ENCODE measurements around the gene PPFIBP1.

The PPFIBP1 gene

DNA sequence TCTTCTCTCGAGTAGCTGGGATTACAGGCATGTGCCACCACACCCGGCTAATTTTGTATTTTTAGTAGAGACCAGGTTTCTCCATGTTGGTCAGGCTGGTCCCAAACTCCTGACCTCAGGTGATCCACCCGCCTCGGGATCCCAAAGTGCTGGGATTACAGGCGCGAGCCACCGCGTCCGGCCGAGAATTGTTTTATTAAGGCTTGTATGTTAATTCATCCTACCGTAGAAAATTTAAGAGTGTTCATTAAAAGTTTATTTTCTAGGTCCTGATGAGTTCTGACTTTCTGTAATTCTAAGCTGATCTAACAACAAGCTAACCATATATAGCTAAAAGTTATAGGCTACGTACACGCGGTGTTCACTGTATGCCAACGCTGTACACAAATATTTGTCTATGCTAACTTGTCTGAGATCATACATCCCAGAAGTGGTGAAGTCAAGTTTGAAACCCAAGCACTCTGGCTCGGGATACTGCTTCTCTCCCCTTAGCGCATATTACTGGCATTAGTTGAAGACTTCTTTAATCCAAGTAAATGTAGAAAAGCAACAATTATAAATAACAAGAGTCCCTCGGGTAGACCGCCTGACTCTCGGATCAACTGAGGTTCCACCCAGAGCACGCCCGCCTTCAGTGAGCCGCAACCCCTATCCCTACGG is 186.1 kb downstream of the PPFIBP1 start:
- peak overlapping the region; percentile 61 for H4K91ac ChIP-seq (ENCODE audit: low read depth, low read length)
- no peak overlapping the region for H3K9ac ChIP-seq (ENCODE audit: low read length)
- peak overlapping the region; percentile 35 for H4K12ac ChIP-seq (ENCODE audit: low read depth, low read length)
- H2BK120ac ChIP-seq (ENCODE audit: insufficient read depth, low read length, poor library complexity), result no peak overlapping the region
- H3K4me2 ChIP-seq (ENCODE audit: low read length), result peak overlapping the region; percentile 87
- H3K4me1 ChIP-seq (ENCODE audit: control insufficient read depth in 1 of 2, insufficient read depth in 2 of 2, low read length in 2 of 2), result no peaks in the 10 kb centered on the region
- H3K79me1 ChIP-seq (ENCODE audit: low read length), result peaks cover 10% of the 10 kb centered on the region
- H3K4me3 ChIP-seq (ENCODE audit: low read depth, low read length), result peak overlapping the region; percentile 68
- no peaks in the 10 kb centered on the region for H3K9me3 ChIP-seq (ENCODE audit: insufficient read depth, low read depth, low read length)
- no CpG with 5 or more reads among the region's 24 CpGs for WGBS (ENCODE audit: extremely low coverage, insufficient coverage, insufficient read length)
- peaks cover 1 to 4% of the 10 kb centered on the region in 2 experiments for H3K36me3 ChIP-seq (ENCODE audit: control insufficient read depth in 1 of 2, insufficient read depth in 2 of 2, low read length in 2 of 2)
- no peak overlapping the region for H2BK5ac ChIP-seq (ENCODE audit: low read depth, low read length, poor library complexity)
- H3K27ac ChIP-seq (ENCODE audit: low read depth, low read length), result no peak overlapping the region
- H3K14ac ChIP-seq (ENCODE audit: low read length), result no peak overlapping the region
- peaks cover 13% of the 10 kb centered on the region for H3K79me2 ChIP-seq (ENCODE audit: control insufficient read depth, insufficient read depth, low read length, poor library complexity)
- peak; percentile 14 to 54 for DNase-seq
- H3K18ac ChIP-seq (ENCODE audit: low read length), result no peak overlapping the region
- H4K8ac ChIP-seq (ENCODE audit: low read depth, low read length), result peak overlapping the region; percentile 89
- H2BK12ac ChIP-seq (ENCODE audit: low read length), result no peak overlapping the region
- H2AK5ac ChIP-seq (ENCODE audit: low read length), result no peak overlapping the region
- H3K23ac ChIP-seq (ENCODE audit: low read length), result no peak overlapping the region
- no peaks in the 10 kb centered on the region for H3K27me3 ChIP-seq (ENCODE audit: insufficient read depth, low read length)
- H2AFZ ChIP-seq (ENCODE audit: insufficient read depth, low read length, poor library complexity), result peak overlapping the region; percentile 75
- peak overlapping the region; percentile 18 for H3K4ac ChIP-seq (ENCODE audit: low read depth, low read length)

DNA sequence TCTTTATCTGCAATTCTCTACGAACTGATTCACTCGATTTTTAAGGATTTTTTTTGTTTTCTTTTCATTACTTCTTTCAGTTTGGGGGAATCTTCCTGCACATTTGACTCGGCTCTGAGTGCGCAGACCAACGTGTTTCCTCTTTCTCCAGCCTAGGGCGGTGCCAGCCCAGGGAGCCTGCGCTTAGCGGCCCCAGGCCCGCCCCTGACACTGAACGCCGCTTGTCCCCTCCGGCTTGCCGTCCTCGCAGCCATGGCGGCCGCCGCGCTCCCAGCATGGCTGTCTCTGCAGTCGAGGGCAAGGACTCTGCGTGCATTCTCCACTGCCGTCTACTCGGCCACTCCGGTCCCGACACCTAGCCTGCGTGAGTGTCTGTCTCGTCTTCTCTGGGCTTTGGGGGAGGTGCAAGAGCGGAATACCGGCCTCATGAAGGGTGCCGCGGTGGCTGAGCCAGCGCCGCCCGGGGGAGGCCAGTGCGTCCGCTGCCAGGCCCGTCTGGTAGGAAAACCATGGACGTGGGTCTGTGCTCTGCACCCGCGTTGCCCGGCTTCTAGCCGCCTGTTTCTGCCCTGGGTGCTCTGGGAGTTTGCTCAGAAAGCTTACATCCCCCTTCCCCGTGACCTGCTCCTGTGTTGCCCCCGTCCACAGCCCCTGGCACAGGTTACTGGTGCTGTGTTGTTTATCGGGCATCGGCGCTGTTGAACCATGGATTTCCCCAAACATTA is 186.7 kb downstream of the PPFIBP1 start, which contains the start of gene MRPS35:
MRPS35 (plus strand) TSS at position 241 of the 725 bp plus-strand sequence; CDS start at position 253, 12 bp downstream.
- Histone ChIP-seq H3K36me3 (ENCODE audit: control insufficient read depth in 1 of 2, insufficient read depth in 2 of 2, low read length in 2 of 2) (peaks cover 1 to 6% of the 10 kb centered on the region in 2 experiments), H3K27ac (ENCODE audit: low read depth, low read length) (peak within 1 kb of the TSS; percentile 66), H2BK12ac (ENCODE audit: low read length) (no peak within 1 kb of the TSS), H2BK120ac (ENCODE audit: insufficient read depth, low read length, poor library complexity) (peak within 1 kb of the TSS; percentile 80), H3K14ac (ENCODE audit: low read length) (peak within 1 kb of the TSS; percentile 98), H4K8ac (ENCODE audit: low read depth, low read length) (peak within 1 kb of the TSS; percentile 99), H3K79me2 (ENCODE audit: control insufficient read depth, insufficient read depth, low read length, poor library complexity) (peaks cover 13% of the 10 kb centered on the region), H4K91ac (ENCODE audit: low read depth, low read length) (peak within 1 kb of the TSS; percentile 94), H3K27me3 (ENCODE audit: insufficient read depth, low read length) (no peaks in the 10 kb centered on the region), H3K79me1 (ENCODE audit: low read length) (peaks cover 10% of the 10 kb centered on the region), H3K9me3 (ENCODE audit: insufficient read depth, low read depth, low read length) (no peaks in the 10 kb centered on the region), H3K4ac (ENCODE audit: low read depth, low read length) (peak within 1 kb of the TSS; percentile 93), H3K23ac (ENCODE audit: low read length) (peak within 1 kb of the TSS; percentile 96), H3K18ac (ENCODE audit: low read length) (peak within 1 kb of the TSS; percentile 98), H4K12ac (ENCODE audit: low read depth, low read length) (peak within 1 kb of the TSS; percentile 88), H3K4me3 (ENCODE audit: low read depth, low read length) (peak within 1 kb of the TSS; percentile 98), H3K9ac (ENCODE audit: low read length) (peak within 1 kb of the TSS; percentile 98), H3K4me1 (ENCODE audit: control insufficient read depth in 1 of 2, insufficient read depth in 2 of 2, low read length in 2 of 2) (no peaks in the 10 kb centered on the region), H3K4me2 (ENCODE audit: low read length) (peak within 1 kb of the TSS; percentile 87), H2AK5ac (ENCODE audit: low read length) (peak within 1 kb of the TSS; percentile 9), H2AFZ (ENCODE audit: insufficient read depth, low read length, poor library complexity) (peak within 1 kb of the TSS; percentile 98), H2BK5ac (ENCODE audit: low read depth, low read length, poor library complexity) (peak within 1 kb of the TSS; percentile 76)
- WGBS (ENCODE audit: extremely low coverage, insufficient coverage, insufficient read length), result no CpG with 5 or more reads among the region's 46 CpGs
- peak; percentile 86 to 91 for DNase-seq

DNA sequence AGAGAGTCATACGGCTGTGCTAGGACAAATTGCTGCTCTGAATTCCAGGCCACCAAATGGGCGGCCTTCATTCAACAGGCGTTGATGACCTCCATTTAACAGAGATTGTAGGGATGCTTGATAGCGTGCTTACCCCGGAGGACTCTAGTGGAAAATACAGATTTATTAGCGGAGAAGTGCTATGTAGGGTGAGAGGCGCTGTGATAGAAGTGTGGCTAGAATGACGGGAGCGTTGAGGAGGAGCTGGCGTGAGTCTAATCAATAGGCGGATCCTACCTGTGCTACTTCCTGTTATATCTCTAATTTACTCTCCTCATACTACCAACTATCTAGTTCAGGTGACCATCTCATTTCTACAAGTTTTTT is 187.3 kb downstream of the PPFIBP1 start:
- peak overlapping the region; percentile 87 for H3K4me2 ChIP-seq (ENCODE audit: low read length)
- no peaks in the 10 kb centered on the region for H3K4me1 ChIP-seq (ENCODE audit: control insufficient read depth in 1 of 2, insufficient read depth in 2 of 2, low read length in 2 of 2)
- H2BK5ac ChIP-seq (ENCODE audit: low read depth, low read length, poor library complexity), result no peak overlapping the region
- H3K9ac ChIP-seq (ENCODE audit: low read length), result peak overlapping the region; percentile 98
- H2BK12ac ChIP-seq (ENCODE audit: low read length), result no peak overlapping the region
- peaks cover 13% of the 10 kb centered on the region for H3K79me2 ChIP-seq (ENCODE audit: control insufficient read depth, insufficient read depth, low read length, poor library complexity)
- H4K91ac ChIP-seq (ENCODE audit: low read depth, low read length), result peak overlapping the region; percentile 94
- no CpG with 5 or more reads among the region's 11 CpGs for WGBS (ENCODE audit: extremely low coverage, insufficient coverage, insufficient read length)
- no peaks in the 10 kb centered on the region for H3K9me3 ChIP-seq (ENCODE audit: insufficient read depth, low read depth, low read length)
- peak overlapping the region; percentile 98 for H3K14ac ChIP-seq (ENCODE audit: low read length)
- peak in 1 of 2 donors; percentile 33 for DNase-seq
- peak overlapping the region; percentile 9 for H2AK5ac ChIP-seq (ENCODE audit: low read length)
- H3K23ac ChIP-seq (ENCODE audit: low read length), result no peak overlapping the region
- H3K4ac ChIP-seq (ENCODE audit: low read depth, low read length), result peak overlapping the region; percentile 93
- H3K79me1 ChIP-seq (ENCODE audit: low read length), result peaks cover 10% of the 10 kb centered on the region
- peak overlapping the region; percentile 80 for H2BK120ac ChIP-seq (ENCODE audit: insufficient read depth, low read length, poor library complexity)
- H3K4me3 ChIP-seq (ENCODE audit: low read depth, low read length), result peak overlapping the region; percentile 98
- H3K27me3 ChIP-seq (ENCODE audit: insufficient read depth, low read length), result no peaks in the 10 kb centered on the region
- H4K8ac ChIP-seq (ENCODE audit: low read depth, low read length), result peak overlapping the region; percentile 99
- H4K12ac ChIP-seq (ENCODE audit: low read depth, low read length), result peak overlapping the region; percentile 88
- peaks cover 4 to 6% of the 10 kb centered on the region in 2 experiments for H3K36me3 ChIP-seq (ENCODE audit: control insufficient read depth in 1 of 2, insufficient read depth in 2 of 2, low read length in 2 of 2)
- no peak overlapping the region for H3K27ac ChIP-seq (ENCODE audit: low read depth, low read length)
- H3K18ac ChIP-seq (ENCODE audit: low read length), result peak overlapping the region; percentile 98
- H2AFZ ChIP-seq (ENCODE audit: insufficient read depth, low read length, poor library complexity), result peak overlapping the region; percentile 98

DNA sequence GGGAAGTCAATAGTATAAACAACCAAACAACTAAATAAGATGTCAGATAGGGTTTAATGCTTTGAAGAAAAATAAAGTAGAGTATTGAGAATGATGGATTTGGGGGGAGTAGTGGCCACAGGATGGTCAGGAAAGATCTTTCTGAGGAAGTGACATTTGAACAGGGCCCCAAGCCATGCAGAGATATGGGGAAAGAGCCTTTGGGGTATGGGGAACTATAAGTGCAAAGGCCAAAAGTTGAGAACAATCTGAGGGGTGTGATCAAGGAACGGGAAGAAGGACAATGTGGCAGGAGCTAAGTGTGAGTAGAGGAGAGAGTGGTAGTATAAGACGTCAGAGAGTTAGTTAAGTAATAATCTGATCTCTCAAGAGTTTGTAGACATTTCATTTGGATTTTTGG is 188.0 kb downstream of the PPFIBP1 start:
- Histone ChIP-seq H3K4me1 (ENCODE audit: control insufficient read depth in 1 of 2, insufficient read depth in 2 of 2, low read length in 2 of 2) (no peaks in the 10 kb centered on the region), H3K23ac (ENCODE audit: low read length) (no peak overlapping the region), H3K18ac (ENCODE audit: low read length) (no peak overlapping the region), H4K91ac (ENCODE audit: low read depth, low read length) (no peak overlapping the region), H2BK5ac (ENCODE audit: low read depth, low read length, poor library complexity) (no peak overlapping the region), H4K12ac (ENCODE audit: low read depth, low read length) (no peak overlapping the region), H2AK5ac (ENCODE audit: low read length) (no peak overlapping the region), H2AFZ (ENCODE audit: insufficient read depth, low read length, poor library complexity) (no peak overlapping the region), H3K4ac (ENCODE audit: low read depth, low read length) (peak overlapping the region; percentile 40), H3K9ac (ENCODE audit: low read length) (no peak overlapping the region), H2BK120ac (ENCODE audit: insufficient read depth, low read length, poor library complexity) (no peak overlapping the region), H3K27ac (ENCODE audit: low read depth, low read length) (no peak overlapping the region), H4K8ac (ENCODE audit: low read depth, low read length) (no peak overlapping the region), H3K27me3 (ENCODE audit: insufficient read depth, low read length) (no peaks in the 10 kb centered on the region), H3K79me2 (ENCODE audit: control insufficient read depth, insufficient read depth, low read length, poor library complexity) (peaks cover 13% of the 10 kb centered on the region), H3K36me3 (ENCODE audit: control insufficient read depth in 1 of 2, insufficient read depth in 2 of 2, low read length in 2 of 2) (peaks cover 7 to 11% of the 10 kb centered on the region in 2 experiments), H3K14ac (ENCODE audit: low read length) (no peak overlapping the region), H3K4me2 (ENCODE audit: low read length) (no peak overlapping the region), H3K79me1 (ENCODE audit: low read length) (peaks cover 10% of the 10 kb centered on the region), H3K4me3 (ENCODE audit: low read depth, low read length) (no peak overlapping the region), H3K9me3 (ENCODE audit: insufficient read depth, low read depth, low read length) (no peaks in the 10 kb centered on the region), H2BK12ac (ENCODE audit: low read length) (no peak overlapping the region)
- no peak for DNase-seq
- no CpG with 5 or more reads among the region's 2 CpGs for WGBS (ENCODE audit: extremely low coverage, insufficient coverage, insufficient read length)

Measured in trophoblast cell (in vitro differentiated cells and primary cell).